ENCODE results near the gene ZNF319. TPM values are rescaled to one million over a fixed set of nuclear protein-coding genes. Genes with fewer than 3 reads are reported as not detected.

The ZNF319 gene
- total and polyA plus RNA-seq, 2 experiments from 2014 or later: 1.7 to 10.0 TPM

DNA sequence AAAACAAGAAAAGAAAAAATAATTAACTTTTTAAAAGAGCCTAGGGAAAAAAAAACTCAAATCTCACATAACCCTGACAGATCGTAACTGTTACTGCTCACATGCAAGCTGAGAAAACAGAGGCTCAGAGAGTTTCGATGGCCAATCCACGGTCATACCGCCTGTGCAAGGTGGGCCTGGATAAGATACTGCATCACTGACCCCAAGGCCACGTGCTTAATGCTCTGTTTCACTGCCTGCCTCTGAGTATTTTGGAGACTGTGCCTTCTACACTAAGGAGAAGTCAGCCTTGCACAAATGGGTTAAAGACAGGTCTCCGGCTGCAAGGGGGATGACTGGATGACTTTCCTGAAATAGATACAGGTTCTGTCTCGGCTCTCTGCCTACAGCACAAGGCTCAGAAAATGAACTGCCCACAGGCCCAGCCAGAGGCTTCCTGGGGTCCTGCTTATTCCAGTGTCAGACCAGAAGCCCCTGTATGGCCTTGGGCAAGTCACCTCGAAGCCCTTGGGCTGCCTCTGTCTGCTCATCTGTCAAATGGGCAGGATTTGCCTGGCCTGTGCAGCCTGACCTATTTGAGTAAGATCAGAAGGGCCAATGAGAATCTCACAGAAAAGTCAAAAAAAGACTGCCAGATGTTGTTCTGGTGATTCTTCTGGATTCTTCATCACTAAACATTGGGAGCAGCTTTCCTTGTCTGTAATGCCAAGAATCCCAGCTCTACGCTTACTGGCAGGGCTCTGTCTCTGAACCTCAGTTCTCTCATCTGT is 55.3 kb downstream of the ZNF319 start:
- Mint-ChIP-seq H3K4me1 (0 out of 3 replicates have a peak, but pooled peaks cover 3% of the 10 kb centered on the region), H3K27ac (no peak overlapping the region), H3K4me3 (no peak overlapping the region), H3K27me3 (ENCODE audit: insufficient read depth, low read depth, poor library complexity) (peaks cover 15% of the 10 kb centered on the region), H3K9me3 (no peaks in the 10 kb centered on the region), H3K36me3 (ENCODE audit: low read depth) (no peaks in the 10 kb centered on the region)
- Histone ChIP-seq H3K27ac (ENCODE audit: low read depth) (no peak overlapping the region), H3K4me1 (ENCODE audit: insufficient read depth) (no peaks in the 10 kb centered on the region), H4K20me1 (replicated peaks; ENCODE audit: insufficient read depth) (no peaks in the 10 kb centered on the region), H3K4me2 (no peak overlapping the region), H3K79me2 (replicated peaks; ENCODE audit: insufficient read depth) (no peaks in the 10 kb centered on the region), H3F3A (replicated peaks; ENCODE audit: low read depth) (no peaks in the 10 kb centered on the region), H3K9me2 (ENCODE audit: insufficient read depth) (no peaks in the 10 kb centered on the region), H3K36me3 (ENCODE audit: insufficient read depth) (no peaks in the 10 kb centered on the region), H3K4me3 (no peak overlapping the region), H2AFZ (no peak overlapping the region), H3K27me3 (ENCODE audit: insufficient read depth) (no peaks in the 10 kb centered on the region)
- ATAC-seq (no peak), DNase-seq (ENCODE audit: low spot score) (no peak)
- TF ChIP-seq EZH2 (IDR thresholded peaks at IDR 0.05; ENCODE audit: low read depth, unreplicated experiment) (no peak), JUNB (IDR thresholded peaks at IDR 0.05; ENCODE audit: unreplicated experiment) (no peak)

Other genes starting within 250 kb of the ZNF319 start
- gene KIFC3, start 198.2 kb downstream of the ZNF319 start, total RNA-seq (2014; rRNA removed; shearing (Covaris generic)): 11.5 and 12.5 TPM in 2 replicates
- 4.4 and 6.6 TPM in 2 replicates for gene KIFC3, start 198.2 kb downstream of the ZNF319 start, polyA plus RNA-seq (2016; fragmentation: Nextera tagmentation; extraction: Ambion mirVana)
- gene CNGB1, start 29.5 kb downstream of the ZNF319 start, total RNA-seq (2014; rRNA removed; shearing (Covaris generic)): not detected in 2 replicates
- gene CNGB1, start 29.5 kb downstream of the ZNF319 start, polyA plus RNA-seq (2016; fragmentation: Nextera tagmentation; extraction: Ambion mirVana): not detected in 2 replicates
- gene USB1, start 735 bp upstream of the ZNF319 start, total RNA-seq (2014; rRNA removed; shearing (Covaris generic)): 102 and 118 TPM in 2 replicates
- 67.1 and 79.6 TPM in 2 replicates for gene USB1, start 735 bp upstream of the ZNF319 start, polyA plus RNA-seq (2016; fragmentation: Nextera tagmentation; extraction: Ambion mirVana)
- 72.4 and 79.1 TPM in 2 replicates for gene MMP15, start 25.1 kb upstream of the ZNF319 start, total RNA-seq (2014; rRNA removed; shearing (Covaris generic))
- 10.9 and 11.5 TPM in 2 replicates for gene MMP15, start 25.1 kb upstream of the ZNF319 start, polyA plus RNA-seq (2016; fragmentation: Nextera tagmentation; extraction: Ambion mirVana)
- gene CFAP20, start 128.7 kb upstream of the ZNF319 start, total RNA-seq (2014; rRNA removed; shearing (Covaris generic)): 81.7 and 82.7 TPM in 2 replicates
- gene CFAP20, start 128.7 kb upstream of the ZNF319 start, polyA plus RNA-seq (2016; fragmentation: Nextera tagmentation; extraction: Ambion mirVana): 55.9 and 61.1 TPM in 2 replicates
- gene CSNK2A2, start 197.4 kb upstream of the ZNF319 start, total RNA-seq (2014; rRNA removed; shearing (Covaris generic)): 102 and 112 TPM in 2 replicates
- gene CSNK2A2, start 197.4 kb upstream of the ZNF319 start, polyA plus RNA-seq (2016; fragmentation: Nextera tagmentation; extraction: Ambion mirVana): 40.5 and 44.7 TPM in 2 replicates